Fibroblast of skin of left biceps (primary cell): ENCODE data around the gene EPB41L5.
"Not testable (repeated sequence)": the region's sequence is repeated elsewhere in the genome, so short reads cannot be mapped to it uniquely, and the experiment has no call there.

Experiments used
- DNase-seq, 2 experiments: peaks; one replicate each; pipeline ENCODE4 v3.0.0-alpha.2; 2013; ENCODE audit warnings: low read depth in 2 of 2

EPB41L5 gene

GRCh38 chr2:120199817-120200459 lies 187.1 kb downstream of the EPB41L5 start:
- not testable (repeated sequence) for DNase-seq

- DNase-seq: no peak
These were observed 190.6 kb downstream of the EPB41L5 start for GRCh38 chr2:120203251-120204021.

- no peak for DNase-seq
These were observed 191.1 kb downstream of the EPB41L5 start for GRCh38 chr2:120204022-120204405.

- DNase-seq: no peak
These were observed 191.5 kb downstream of the EPB41L5 start for GRCh38 chr2:120204417-120204816.

GRCh38 chr2:120204945-120205670 lies 192.2 kb downstream of the EPB41L5 start:
- DNase-seq: no peak

- no peak for DNase-seq
These were observed 193.2 kb downstream of the EPB41L5 start for GRCh38 chr2:120206022-120206581.

- DNase-seq: no peak
These were observed 195.8 kb downstream of the EPB41L5 start for GRCh38 chr2:120208381-120209353.

- DNase-seq: no peak
These were observed 196.8 kb downstream of the EPB41L5 start for GRCh38 chr2:120209427-120210269.

GRCh38 chr2:120210270-120210693 lies 197.4 kb downstream of the EPB41L5 start:
- no peak for DNase-seq

- no peak for DNase-seq
These were observed 205.3 kb downstream of the EPB41L5 start for GRCh38 chr2:120218181-120218580.

- no peak for DNase-seq
These were observed 206.4 kb downstream of the EPB41L5 start for GRCh38 chr2:120219291-120219690.

GRCh38 chr2:120219766-120220165 lies 206.9 kb downstream of the EPB41L5 start:
- DNase-seq: no peak

GRCh38 chr2:120220756-120221155 lies 207.9 kb downstream of the EPB41L5 start:
- no peak for DNase-seq

- no peak for DNase-seq
These were observed 208.7 kb downstream of the EPB41L5 start for GRCh38 chr2:120221616-120222015.

GRCh38 chr2:120222186-120223033 lies 209.5 kb downstream of the EPB41L5 start:
- no peak for DNase-seq

- peak; percentile 62 for DNase-seq
These were observed 210.4 kb downstream of the EPB41L5 start, which contains the start of gene TMEM185B for GRCh38 chr2:120223034-120223912. TSS of gene TMEM185B (minus strand) at chr2:120223400. CDS start at chr2:120222976, 424 bp downstream.

- DNase-seq: no peak
These were observed 211.4 kb downstream of the EPB41L5 start for GRCh38 chr2:120224256-120224655.
